Suprapubic skin (tissue), 4 donors: Measurements from ENCODE around the gene IL17RB. TPM values are rescaled to one million over a fixed set of nuclear protein-coding genes. Genes with fewer than 3 reads are reported as not detected.

Experiments
- DNase-seq, 2 donors: peaks; one replicate each; pipeline ENCODE4 v3.0.0-alpha.2; 2019; ENCODE audit warnings: low spot score in 2 of 2
- H3K27ac ChIP-seq: fragments of 200-600 bp; sonication (generic); one replicate; pipeline ENCODE4 v1.5.1; 2019
- H3K27me3 ChIP-seq: fragments of 200-600 bp; sonication (generic); one replicate; pipeline ENCODE4 v1.5.1; 2019
- H3K36me3 ChIP-seq: fragments of 200-600 bp; sonication (generic); one replicate; pipeline ENCODE4 v1.5.1; 2019
- H3K4me1 ChIP-seq: fragments of 200-600 bp; sonication (generic); one replicate; pipeline ENCODE4 v1.5.1; 2019
- H3K4me3 ChIP-seq: fragments of 200-600 bp; sonication (generic); one replicate; pipeline ENCODE4 v1.5.1; 2019; ENCODE audit warnings: mild to moderate bottlenecking
- H3K9me3 ChIP-seq: fragments of 200-600 bp; sonication (generic); one replicate; pipeline ENCODE4 v1.5.1; 2019
- EP300 ChIP-seq: sonication (generic); formaldehyde crosslinking; IDR thresholded peaks from one replicate; pipeline ENCODE4 v1.6.1; 2017; ENCODE audit warnings: antibody characterized with exemption
- POLR2A ChIP-seq, 2 donors: fragments of 450-650 bp; IDR thresholded peaks; one replicate each; pipeline ENCODE4 v1.6.1; 2017; ENCODE audit warnings: antibody characterized with exemption in 2 of 2, mild to moderate bottlenecking in 2 of 2, moderate library complexity in 2 of 2
- POLR2AphosphoS5 ChIP-seq, 3 donors: sonication (generic); formaldehyde crosslinking; IDR thresholded peaks; one replicate each; pipeline ENCODE4 v1.6.1; 2017; ENCODE audit warnings: antibody characterized with exemption in 3 of 3
- WGBS: methylation state at CpG from one replicate; pipeline ENCODE4 v1.1.5; 2018; 5-methylcytosine and 5-hydroxymethylcytosine counted together
- total RNA-seq, 4 donors: library from RNA; depleted of rRNA; stranded (reverse); fragments of >200 nt; gene quantifications; one replicate each; pipeline ENCODE4 v1.1.0, GENCODE V29; 2016
- TF ChIP-seq, protein P1 (sequence below), 2 donors: fragments of 200-600 bp in 1 of 2; fragments of 450-650 bp in 1 of 2; sonication (generic) in 1 of 2; IDR thresholded peaks; one replicate each; pipeline ENCODE4 v1.5.1; 2016 to 2019; ENCODE audit warnings: antibody characterized with exemption in 2 of 2, mild to moderate bottlenecking in 1 of 2, moderate library complexity in 1 of 2

Gene IL17RB
- total RNA-seq, 4 donors from 2014 or later: 1.7 to 5.1 (median 2.2) TPM

DNA sequence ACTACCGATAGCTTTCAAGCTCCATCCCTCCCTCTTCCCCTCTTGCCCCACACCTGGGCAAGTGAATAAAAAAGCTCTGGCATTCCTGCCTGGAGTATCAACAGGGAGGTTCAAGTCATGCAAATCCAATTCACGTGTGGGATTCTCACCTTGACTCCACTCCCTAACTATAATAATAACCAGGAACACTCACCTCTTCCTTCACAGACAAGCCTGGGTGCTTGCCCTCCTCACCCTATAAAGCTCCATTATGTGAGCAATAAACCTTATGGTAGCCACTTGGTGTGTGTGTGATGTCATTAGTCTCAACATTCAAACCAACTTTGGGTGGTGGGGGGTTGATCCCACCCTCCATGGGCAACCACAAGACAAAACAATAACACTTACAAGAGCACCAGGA lies 16.8 kb upstream of the IL17RB start:
- Histone ChIP-seq H3K27me3 (no peaks in the 10 kb centered on the region), H3K4me3 (no peak overlapping the region), H3K27ac (no peak overlapping the region), H3K9me3 (no peaks in the 10 kb centered on the region), H3K4me1 (no peaks in the 10 kb centered on the region), H3K36me3 (no peaks in the 10 kb centered on the region)
- 74% methylated on average over 2 of the region's 2 CpGs for WGBS
- TF ChIP-seq, protein P1, sequence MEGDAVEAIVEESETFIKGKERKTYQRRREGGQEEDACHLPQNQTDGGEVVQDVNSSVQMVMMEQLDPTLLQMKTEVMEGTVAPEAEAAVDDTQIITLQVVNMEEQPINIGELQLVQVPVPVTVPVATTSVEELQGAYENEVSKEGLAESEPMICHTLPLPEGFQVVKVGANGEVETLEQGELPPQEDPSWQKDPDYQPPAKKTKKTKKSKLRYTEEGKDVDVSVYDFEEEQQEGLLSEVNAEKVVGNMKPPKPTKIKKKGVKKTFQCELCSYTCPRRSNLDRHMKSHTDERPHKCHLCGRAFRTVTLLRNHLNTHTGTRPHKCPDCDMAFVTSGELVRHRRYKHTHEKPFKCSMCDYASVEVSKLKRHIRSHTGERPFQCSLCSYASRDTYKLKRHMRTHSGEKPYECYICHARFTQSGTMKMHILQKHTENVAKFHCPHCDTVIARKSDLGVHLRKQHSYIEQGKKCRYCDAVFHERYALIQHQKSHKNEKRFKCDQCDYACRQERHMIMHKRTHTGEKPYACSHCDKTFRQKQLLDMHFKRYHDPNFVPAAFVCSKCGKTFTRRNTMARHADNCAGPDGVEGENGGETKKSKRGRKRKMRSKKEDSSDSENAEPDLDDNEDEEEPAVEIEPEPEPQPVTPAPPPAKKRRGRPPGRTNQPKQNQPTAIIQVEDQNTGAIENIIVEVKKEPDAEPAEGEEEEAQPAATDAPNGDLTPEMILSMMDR (IDR thresholded peaks at IDR 0.05): no peak
- no peak for DNase-seq

DNA sequence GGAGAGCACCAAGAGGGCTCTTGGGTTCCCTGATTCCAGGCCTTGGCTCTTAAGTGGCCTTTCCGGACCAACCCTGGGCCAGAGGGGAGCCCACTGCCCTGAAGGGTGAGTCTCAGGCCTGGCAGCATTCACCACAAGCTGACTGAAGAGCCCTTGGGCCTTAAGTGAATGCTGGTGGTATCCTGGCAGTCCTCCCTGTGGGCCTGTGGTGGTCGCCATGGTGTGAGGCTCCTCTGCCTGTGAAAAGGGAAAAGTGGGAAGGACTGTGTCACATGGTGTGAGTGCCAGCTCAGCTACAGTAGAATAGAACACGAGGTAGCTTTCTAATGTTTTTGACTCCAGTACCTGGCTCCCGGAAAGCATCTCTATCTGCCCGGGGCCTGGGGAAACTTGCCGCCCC lies 15.4 kb upstream of the IL17RB start:
- TF ChIP-seq, protein P1 (IDR thresholded peaks at IDR 0.05): no peak
- TF ChIP-seq POLR2A (IDR thresholded peaks at IDR 0.05) (no peak), POLR2AphosphoS5 (IDR thresholded peaks at IDR 0.05) (no peak), EP300 (no peak)
- DNase-seq: no peak
- H3K27ac ChIP-seq: no peak overlapping the region
- H3K36me3 ChIP-seq: no peaks in the 10 kb centered on the region
- no peak overlapping the region for H3K4me3 ChIP-seq
- H3K4me1 ChIP-seq: no peaks in the 10 kb centered on the region
- 87% methylated on average over 6 of the region's 6 CpGs for WGBS
- no peaks in the 10 kb centered on the region for H3K27me3 ChIP-seq
- no peaks in the 10 kb centered on the region for H3K9me3 ChIP-seq

DNA sequence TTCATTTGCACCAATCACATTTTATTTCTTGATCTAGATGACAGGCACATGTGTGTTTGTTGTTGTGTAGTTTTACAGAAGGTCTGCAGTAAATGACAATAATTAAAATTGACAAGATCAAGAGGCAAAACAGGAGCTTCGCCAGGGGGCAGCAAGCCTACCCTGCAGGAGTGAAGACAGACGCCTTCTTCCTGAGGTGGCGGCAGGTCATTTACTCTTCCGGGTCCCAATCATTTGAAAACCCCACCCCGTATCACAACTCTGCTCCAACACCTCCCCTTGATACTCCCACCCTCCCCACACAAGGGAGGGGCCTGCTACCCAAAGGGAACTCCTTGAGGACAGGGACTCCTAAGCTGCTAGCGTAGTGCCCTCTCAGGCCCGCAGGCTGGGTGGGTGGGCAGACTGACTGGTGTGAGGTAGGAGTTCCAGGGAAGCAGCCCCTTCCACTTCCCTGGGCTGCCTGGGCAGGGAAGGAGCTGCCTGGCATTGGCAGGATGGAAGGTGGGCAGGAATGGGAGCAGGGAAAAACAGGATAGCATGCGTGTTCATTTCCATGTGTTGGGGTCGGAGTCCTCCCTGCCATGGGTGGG lies 13.2 kb upstream of the IL17RB start:
- TF ChIP-seq POLR2A (IDR thresholded peaks at IDR 0.05): no peak
- TF ChIP-seq EP300: no peak
- TF ChIP-seq, protein P1 (IDR thresholded peaks at IDR 0.05): no peak
- TF ChIP-seq POLR2AphosphoS5 (IDR thresholded peaks at IDR 0.05): no peak
- no peak overlapping the region for H3K4me3 ChIP-seq
- H3K4me1 ChIP-seq: no peaks in the 10 kb centered on the region
- no peak overlapping the region for H3K27ac ChIP-seq
- no peaks in the 10 kb centered on the region for H3K27me3 ChIP-seq
- peak in 1 of 2 donors; percentile 78 for DNase-seq
- no peaks in the 10 kb centered on the region for H3K36me3 ChIP-seq
- 85% methylated on average over 9 of the region's 9 CpGs for WGBS
- no peaks in the 10 kb centered on the region for H3K9me3 ChIP-seq

DNA sequence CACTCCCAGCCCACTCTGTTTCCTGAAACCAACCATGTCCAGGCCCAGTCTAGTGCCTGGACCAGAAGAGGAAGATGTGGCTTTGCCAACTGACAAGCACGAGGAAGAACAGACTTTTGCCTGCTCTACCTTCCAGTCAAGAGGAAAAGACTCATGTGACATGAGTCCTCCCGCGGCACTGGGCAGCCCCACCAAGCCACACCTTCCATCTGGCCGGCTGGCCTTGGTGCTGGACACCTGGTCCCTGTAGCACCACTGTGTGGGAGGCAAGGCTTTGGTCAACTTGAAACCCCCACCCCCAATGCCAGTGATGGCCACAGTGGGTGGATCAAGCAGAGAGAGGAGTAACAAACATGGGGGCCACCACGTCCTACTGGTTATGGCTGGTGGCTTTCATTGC lies 12.7 kb upstream of the IL17RB start:
- TF ChIP-seq, protein P1 (IDR thresholded peaks at IDR 0.05): no peak
- TF ChIP-seq POLR2A (IDR thresholded peaks at IDR 0.05) (no peak), POLR2AphosphoS5 (IDR thresholded peaks at IDR 0.05) (no peak), EP300 (no peak)
- Histone ChIP-seq H3K4me1 (no peaks in the 10 kb centered on the region), H3K4me3 (no peak overlapping the region), H3K27ac (no peak overlapping the region), H3K36me3 (no peaks in the 10 kb centered on the region), H3K9me3 (no peaks in the 10 kb centered on the region), H3K27me3 (no peaks in the 10 kb centered on the region)
- WGBS: 84% methylated on average over 2 of the region's 5 CpGs
- DNase-seq: no peak

DNA sequence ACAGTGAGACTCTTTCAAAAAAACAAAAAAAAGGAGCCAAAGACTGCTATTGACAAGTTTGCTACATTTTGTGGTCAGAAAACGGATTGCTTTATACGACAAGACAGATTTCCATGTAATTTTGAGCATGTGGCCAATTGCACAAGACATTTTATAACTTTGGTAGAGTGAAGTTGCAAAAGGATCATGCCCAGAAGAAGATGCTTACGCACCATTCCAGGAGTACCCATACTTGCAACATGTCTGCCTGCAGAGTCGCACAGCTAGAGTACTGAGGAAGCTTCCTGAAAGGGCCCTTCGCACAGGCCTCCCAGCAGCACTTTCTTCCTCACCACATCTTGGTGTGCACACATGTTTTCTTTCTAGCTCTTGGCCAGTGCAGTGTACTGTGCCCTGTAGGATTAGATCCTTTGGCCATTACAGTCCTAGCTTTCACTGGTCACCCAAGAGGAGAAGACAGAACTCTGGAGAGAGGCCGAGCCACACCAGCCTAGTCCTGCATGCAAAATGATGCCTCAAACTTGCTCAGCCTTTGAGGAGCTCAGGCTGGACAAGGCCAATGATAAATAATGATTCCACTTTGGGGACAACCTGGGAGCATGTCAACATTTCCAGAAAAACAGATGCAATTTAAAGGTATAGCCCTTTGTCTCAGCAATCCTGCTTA lies 11.8 kb upstream of the IL17RB start:
- WGBS: 88% methylated on average over 6 of the region's 6 CpGs
- no peaks in the 10 kb centered on the region for H3K36me3 ChIP-seq
- no peak overlapping the region for H3K4me3 ChIP-seq
- DNase-seq: no peak
- H3K9me3 ChIP-seq: no peaks in the 10 kb centered on the region
- no peaks in the 10 kb centered on the region for H3K4me1 ChIP-seq
- H3K27ac ChIP-seq: no peak overlapping the region
- no peak for TF ChIP-seq POLR2A (IDR thresholded peaks at IDR 0.05)
- TF ChIP-seq POLR2AphosphoS5 (IDR thresholded peaks at IDR 0.05): no peak
- TF ChIP-seq, protein P1 (IDR thresholded peaks at IDR 0.05): no peak
- TF ChIP-seq EP300: no peak
- no peaks in the 10 kb centered on the region for H3K27me3 ChIP-seq
